Testis (tissue), 3 donors: Measurements from ENCODE around the gene PDCD1. TPM values are rescaled to one million over a fixed set of nuclear protein-coding genes. Genes with fewer than 3 reads are reported as not detected.
"Not testable (repeated sequence)": the region's sequence is repeated elsewhere in the genome, so short reads cannot be mapped to it uniquely, and the experiment has no call there.

Source experiments
- DNase-seq: peaks from one replicate; pipeline ENCODE4 v3.0.0-alpha.2; 2019
- H3K27ac ChIP-seq, 2 donors: fragments of 200-600 bp; sonication (generic); one replicate each; pipeline ENCODE4 v1.5.1; 2019
- H3K27me3 ChIP-seq: fragments of 200-600 bp; sonication (generic); one replicate; pipeline ENCODE4 v1.5.1; 2019
- H3K36me3 ChIP-seq: fragments of 200-600 bp; sonication (generic); one replicate; pipeline ENCODE4 v1.5.1; 2017; ENCODE audit warnings: low read depth; ENCODE audit errors: missing control alignments
- H3K4me1 ChIP-seq: fragments of 200-600 bp; sonication (generic); one replicate; pipeline ENCODE4 v1.5.1; 2019
- H3K4me3 ChIP-seq, 2 donors: fragments of 200-600 bp; sonication (generic); one replicate each; pipeline ENCODE4 v1.5.1; 2017 to 2019
- H3K9me3 ChIP-seq: fragments of 200-600 bp; sonication (generic); one replicate; pipeline ENCODE4 v1.5.1; 2017
- POLR2A ChIP-seq: fragments of 450-650 bp; IDR thresholded peaks from one replicate; pipeline ENCODE4 v1.6.1; 2017; ENCODE audit warnings: antibody characterized with exemption, mild to moderate bottlenecking, moderate library complexity
- WGBS, 2 donors: methylation state at CpG; one replicate each; pipeline ENCODE4 v1.1.5; 2018; 5-methylcytosine and 5-hydroxymethylcytosine counted together
- intact Hi-C: fragments of 100-400 bp; cut with DNase I; formaldehyde crosslinking; loops from one replicate; pipeline ENCODE4 v1.15.1; 2023; ENCODE audit warnings: low total_unique reads
- polyA plus RNA-seq: library from polyadenylated mRNA; stranded (reverse); fragments of 350-450 nt; fragmentation: Illumina TruSeq; extraction: RNeasy Lipid Tissue Mini Kit (QIAGEN cat#74804); gene quantifications from one replicate; pipeline ENCODE4 v1.2.3, GENCODE V29; 2014; ENCODE audit warnings: low read depth, low replicate concordance; ENCODE audit not compliant: insufficient read depth
- total RNA-seq, 2 donors: library from RNA; depleted of rRNA; stranded (reverse); fragments of >200 nt; gene quantifications; one replicate each; pipeline ENCODE4 v1.2.3, GENCODE V29; 2016
- TF ChIP-seq, protein P1 (sequence below), 3 experiments: fragments of 450-650 bp in 2 of 3; fragments of 200-600 bp in 1 of 3; sonication (generic) in 1 of 3; IDR thresholded peaks; one replicate each; pipeline ENCODE4 v1.5.1; 2016 to 2019; ENCODE audit warnings: antibody characterized with exemption in 3 of 3, mild to moderate bottlenecking in 2 of 3, moderate library complexity in 1 of 3

Gene PDCD1
- total and polyA plus RNA-seq, 3 donors from 2014 or later: 0.37 to 0.47 (median 0.39) TPM

DNA sequence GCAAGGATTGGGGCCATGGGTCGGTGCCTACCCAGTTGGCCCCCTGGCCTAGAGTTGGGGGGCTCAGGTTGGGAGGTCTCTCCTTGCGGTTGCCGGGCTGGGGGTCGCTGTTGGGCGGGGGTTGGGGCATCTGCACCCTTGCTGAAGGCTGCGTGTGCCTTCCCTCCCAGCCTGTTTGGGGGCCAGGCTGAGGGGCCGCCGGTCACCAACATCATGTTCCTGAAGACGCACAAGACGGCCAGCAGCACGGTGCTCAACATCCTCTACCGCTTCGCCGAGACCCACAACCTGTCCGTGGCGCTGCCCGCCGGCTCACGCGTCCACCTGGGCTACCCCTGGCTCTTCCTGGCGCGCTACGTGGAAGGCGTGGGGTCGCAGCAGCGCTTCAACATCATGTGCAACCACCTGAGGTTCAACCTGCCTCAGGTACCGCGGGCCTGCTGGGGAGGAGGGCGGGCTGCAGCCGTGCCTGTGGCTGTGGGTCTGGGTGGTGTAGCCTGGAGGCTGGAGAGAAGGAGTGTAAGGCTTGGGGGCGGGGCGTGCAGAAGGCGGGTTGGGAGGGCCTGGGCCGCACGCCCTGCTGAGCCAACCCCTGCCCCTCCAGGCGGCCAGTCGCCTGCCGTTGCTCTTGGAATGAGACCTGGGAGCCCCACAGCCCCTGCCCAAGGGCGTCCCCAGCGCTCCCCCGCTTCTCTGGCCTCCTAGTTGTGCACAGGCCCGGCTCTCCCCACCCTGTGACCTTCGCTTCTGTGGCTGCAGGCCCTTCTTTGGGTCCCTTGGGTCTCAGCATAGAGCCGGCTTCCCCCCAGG is 56.9 kb downstream of the PDCD1 start:
- no peak overlapping the region for H3K27ac ChIP-seq
- peaks cover 21% of the 10 kb centered on the region for H3K4me1 ChIP-seq
- H3K9me3 ChIP-seq: no peaks in the 10 kb centered on the region
- intact Hi-C loops: no loop called here
- H3K4me3 ChIP-seq: no peak overlapping the region
- WGBS, 2 donors: 81% methylated on average over 17 to 43 of the region's 44 CpGs
- no peaks in the 10 kb centered on the region for H3K36me3 ChIP-seq
- DNase-seq: no peak
- no peaks in the 10 kb centered on the region for H3K27me3 ChIP-seq
- TF ChIP-seq POLR2A: no peak
- TF ChIP-seq, protein P1, sequence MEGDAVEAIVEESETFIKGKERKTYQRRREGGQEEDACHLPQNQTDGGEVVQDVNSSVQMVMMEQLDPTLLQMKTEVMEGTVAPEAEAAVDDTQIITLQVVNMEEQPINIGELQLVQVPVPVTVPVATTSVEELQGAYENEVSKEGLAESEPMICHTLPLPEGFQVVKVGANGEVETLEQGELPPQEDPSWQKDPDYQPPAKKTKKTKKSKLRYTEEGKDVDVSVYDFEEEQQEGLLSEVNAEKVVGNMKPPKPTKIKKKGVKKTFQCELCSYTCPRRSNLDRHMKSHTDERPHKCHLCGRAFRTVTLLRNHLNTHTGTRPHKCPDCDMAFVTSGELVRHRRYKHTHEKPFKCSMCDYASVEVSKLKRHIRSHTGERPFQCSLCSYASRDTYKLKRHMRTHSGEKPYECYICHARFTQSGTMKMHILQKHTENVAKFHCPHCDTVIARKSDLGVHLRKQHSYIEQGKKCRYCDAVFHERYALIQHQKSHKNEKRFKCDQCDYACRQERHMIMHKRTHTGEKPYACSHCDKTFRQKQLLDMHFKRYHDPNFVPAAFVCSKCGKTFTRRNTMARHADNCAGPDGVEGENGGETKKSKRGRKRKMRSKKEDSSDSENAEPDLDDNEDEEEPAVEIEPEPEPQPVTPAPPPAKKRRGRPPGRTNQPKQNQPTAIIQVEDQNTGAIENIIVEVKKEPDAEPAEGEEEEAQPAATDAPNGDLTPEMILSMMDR (IDR thresholded peaks at IDR 0.05): no peak

DNA sequence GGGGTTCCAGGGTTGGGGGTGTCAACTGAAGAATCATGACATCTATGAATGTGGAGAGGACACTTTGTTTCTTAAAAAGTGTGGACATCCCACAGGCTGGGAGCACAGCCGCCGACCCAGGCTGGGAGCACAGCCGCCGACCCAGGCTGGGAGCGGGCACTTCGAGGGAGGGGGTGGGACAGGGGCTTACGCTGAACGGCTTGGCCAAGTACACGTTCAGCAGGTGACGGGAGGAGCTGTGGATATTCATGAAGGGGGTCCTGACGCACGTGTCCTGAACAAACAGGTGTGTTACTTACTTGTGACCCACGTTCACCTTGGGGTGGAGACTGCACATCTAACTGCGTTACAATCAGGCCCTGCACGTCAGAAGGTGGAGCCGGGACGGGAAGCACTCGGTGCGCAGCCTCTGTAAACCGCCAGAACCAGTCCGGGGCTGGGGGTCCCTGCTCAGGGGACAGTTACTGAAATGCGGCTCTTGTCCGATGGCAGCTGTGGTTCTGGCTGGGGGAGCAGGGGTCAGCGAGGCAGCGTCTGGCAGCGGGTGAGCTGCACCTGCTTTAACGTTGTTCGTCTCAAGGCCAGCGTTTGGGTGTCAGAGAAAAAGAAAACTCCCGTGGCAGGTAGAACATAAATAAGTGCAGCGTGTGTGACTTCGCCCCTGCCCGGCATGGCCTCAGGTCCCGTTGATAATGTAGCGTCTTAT is 58.3 kb downstream of the PDCD1 start:
- H3K36me3 ChIP-seq, H3K27ac ChIP-seq, H3K9me3 ChIP-seq, H3K27me3 ChIP-seq, intact Hi-C loops, H3K4me3 ChIP-seq, DNase-seq: not testable (repeated sequence)
- 80 to 83% methylated on average over 31 to 35 of the region's 35 CpGs for WGBS, 2 donors
- H3K4me1 ChIP-seq: peaks cover 21% of the 10 kb centered on the region

Other genes with a start within 250 kb of the PDCD1 start
- 10 to 100 TPM; 61.3 to 73.5 TPM for gene THAP4, start 221.7 kb downstream of the PDCD1 start, total RNA-seq
- gene THAP4, start 221.7 kb downstream of the PDCD1 start, polyA plus RNA-seq: 73.5 TPM
- gene ATG4B, start 221.2 kb downstream of the PDCD1 start, total RNA-seq: 100 to 1,000 TPM; 149 to 159 TPM
- gene ATG4B, start 221.2 kb downstream of the PDCD1 start, polyA plus RNA-seq: 123 TPM
- 10 to 100 TPM; 27.4 to 30.0 TPM for gene DTYMK, start 172.1 kb downstream of the PDCD1 start, total RNA-seq
- gene DTYMK, start 172.1 kb downstream of the PDCD1 start, polyA plus RNA-seq: 16.4 TPM
- gene ING5, start 156.9 kb downstream of the PDCD1 start, total RNA-seq: 10 to 100 TPM; 44.5 to 56.9 TPM
- gene ING5, start 156.9 kb downstream of the PDCD1 start, polyA plus RNA-seq: 21.5 TPM
- 10 to 100 TPM; 36.1 to 37.7 TPM for gene D2HGDH, start 124.3 kb downstream of the PDCD1 start, total RNA-seq
- 15.6 TPM for gene D2HGDH, start 124.3 kb downstream of the PDCD1 start, polyA plus RNA-seq
- gene GAL3ST2, start 82.1 kb downstream of the PDCD1 start, total RNA-seq: 1 to 10 TPM; 2.8 to 4.3 TPM
- gene GAL3ST2, start 82.1 kb downstream of the PDCD1 start, polyA plus RNA-seq: 0.54 TPM
- 1 to 10 TPM; 1.6 to 2.0 TPM for gene NEU4, start 49.7 kb downstream of the PDCD1 start, total RNA-seq
- gene NEU4, start 49.7 kb downstream of the PDCD1 start, polyA plus RNA-seq: 0.88 TPM
- under 1 TPM; 0.47 to 0.93 TPM for gene RTP5, start 10.8 kb upstream of the PDCD1 start, total RNA-seq
- 0.13 TPM for gene RTP5, start 10.8 kb upstream of the PDCD1 start, polyA plus RNA-seq